Adrenal gland (tissue), 5 donors: ENCODE measurements around the gene ACSL6.

Experiments
- CTCF ChIP-seq, 6 experiments: fragments of 450-650 bp in 4 of 6; fragments of 200-600 bp in 2 of 6; sonication (generic) in 1 of 6; IDR thresholded peaks; 1 replicate in 5 of 6; 2 replicates in 1 of 6; pipeline versions ENCODE4 v1.5.1 to v1.8.0; 2016 to 2021; ENCODE audit warnings: antibody characterized with exemption in 6 of 6, mild to moderate bottlenecking in 2 of 6, moderate library complexity in 1 of 6
- POLR2A ChIP-seq, 2 donors: fragments of 450-650 bp; IDR thresholded peaks; one replicate each; pipeline ENCODE4 v1.6.1; 2017; ENCODE audit warnings: antibody characterized with exemption in 2 of 2, mild to moderate bottlenecking in 2 of 2, moderate library complexity in 1 of 2
- donor health status: DM: no; HTN: no; CAD: no.

- no peak for TF ChIP-seq POLR2A (IDR thresholded peaks at IDR 0.05)
- TF ChIP-seq CTCF (IDR thresholded peaks at IDR 0.05): no peak
Measured at GRCh38 chr5:132050661-132051552, 39.4 kb upstream of the ACSL6 start.
